A204.1 (cell line): ENCODE measurements around the gene TOP2A.
A peak's percentile ranks its signal among the peaks of the same experiment; 100 is the strongest.

Experiments used
- FAIRE-seq: peaks from 2 replicates; lab custom pipeline; 2012; peaks lifted over from hg19 to GRCh38; lab: Jason Lieb, UNC

TOP2A gene

GRCh38 chr17:40358323-40359038 lies 59.2 kb downstream of the TOP2A start:
- peak; percentile 94 for FAIRE-seq

- FAIRE-seq = no peak
These were observed 60.5 kb downstream of the TOP2A start for GRCh38 chr17:40356990-40357881.

- no peak for FAIRE-seq
These were observed 61.6 kb downstream of the TOP2A start for GRCh38 chr17:40355804-40356758.

- FAIRE-seq = no peak
These were observed 62.4 kb downstream of the TOP2A start for GRCh38 chr17:40355123-40355803.

GRCh38 chr17:40354221-40355122 lies 63.2 kb downstream of the TOP2A start:
- FAIRE-seq = no peak

GRCh38 chr17:40352779-40353394 lies 64.8 kb downstream of the TOP2A start:
- no peak for FAIRE-seq

- no peak for FAIRE-seq
These were observed 65.4 kb downstream of the TOP2A start for GRCh38 chr17:40352237-40352778.

- no peak for FAIRE-seq
These were observed 66.1 kb downstream of the TOP2A start for GRCh38 chr17:40351359-40352236.

- no peak for FAIRE-seq
These were observed 66.9 kb downstream of the TOP2A start for GRCh38 chr17:40350689-40351358.

GRCh38 chr17:40349895-40350688 lies 67.6 kb downstream of the TOP2A start:
- no peak for FAIRE-seq

- FAIRE-seq = no peak
These were observed 68.2 kb downstream of the TOP2A start for GRCh38 chr17:40349477-40349894.

- FAIRE-seq = no peak
These were observed 68.9 kb downstream of the TOP2A start for GRCh38 chr17:40348562-40349476.

- FAIRE-seq = no peak
These were observed 69.6 kb downstream of the TOP2A start for GRCh38 chr17:40348136-40348504.

GRCh38 chr17:40347319-40348135 lies 70.2 kb downstream of the TOP2A start:
- no peak for FAIRE-seq

GRCh38 chr17:40346765-40347158 lies 70.9 kb downstream of the TOP2A start:
- no peak for FAIRE-seq
